Astrocyte (in vitro differentiated cells and primary cell): ENCODE data around the gene RTN3. TPM values are rescaled to one million over a fixed set of nuclear protein-coding genes. Genes with fewer than 3 reads are reported as not detected.

Experiments
- DNase-seq: peaks from one replicate; pipeline ENCODE4 v3.0.0-alpha.2; 2010; ENCODE audit warnings: low read depth
- FAIRE-seq: peaks from 2 replicates; lab custom pipeline; 2011; peaks lifted over from hg19 to GRCh38; lab: Jason Lieb, UNC
- H2AFZ ChIP-seq: 2 replicates; pipeline ENCODE4 v1.6.0; 2012; ENCODE audit warnings: low read depth, low read length, inconsistent platforms
- H3K27ac ChIP-seq: 2 replicates; pipeline ENCODE4 v1.5.1; 2011; ENCODE audit warnings: low read depth, low read length, inconsistent platforms
- H3K27me3 ChIP-seq: 2 replicates; pipeline ENCODE4 v1.6.0; 2011; ENCODE audit warnings: low read length, inconsistent platforms; ENCODE audit not compliant: insufficient read depth
- H3K36me3 ChIP-seq: 2 replicates; pipeline ENCODE4 v1.5.1; 2011; ENCODE audit warnings: low read length, inconsistent platforms; ENCODE audit not compliant: insufficient read depth
- H3K4me1 ChIP-seq: 2 replicates; pipeline ENCODE4 v1.5.1; 2011; ENCODE audit warnings: low read length, inconsistent platforms; ENCODE audit not compliant: insufficient read depth
- H3K4me2 ChIP-seq: 2 replicates; pipeline ENCODE4 v1.6.0; 2012; ENCODE audit warnings: low read length, inconsistent platforms
- H3K4me3 ChIP-seq: 2 replicates; pipeline ENCODE4 v1.5.1; 2011; ENCODE audit warnings: low read depth, mild to moderate bottlenecking, low read length, inconsistent platforms; ENCODE audit not compliant: insufficient read depth
- H3K79me2 ChIP-seq: 2 replicates; pipeline ENCODE4 v1.6.0; 2012; ENCODE audit warnings: mild to moderate bottlenecking, low read length, inconsistent platforms; ENCODE audit not compliant: insufficient read depth
- H3K9ac ChIP-seq: 2 replicates; pipeline ENCODE4 v1.6.0; 2012; ENCODE audit warnings: mild to moderate bottlenecking, low read length, inconsistent platforms
- H3K9me3 ChIP-seq: 2 replicates; pipeline ENCODE4 v1.5.1; 2012; ENCODE audit warnings: low read depth, mild to moderate bottlenecking, low read length, inconsistent platforms; ENCODE audit not compliant: insufficient read depth
- H4K20me1 ChIP-seq: 2 replicates; pipeline ENCODE4 v1.6.0; 2012; ENCODE audit warnings: low read length, inconsistent platforms; ENCODE audit not compliant: insufficient read depth
- H3K27ac Mint-ChIP-seq: one replicate; pipeline ENCODE4 v1.8.0; 2021; ENCODE audit warnings: mild to moderate bottlenecking, mixed read lengths; ENCODE audit not compliant: unreplicated experiment
- H3K27me3 Mint-ChIP-seq: one replicate; pipeline ENCODE4 v1.8.0; 2021; ENCODE audit warnings: low read depth, mixed read lengths; ENCODE audit not compliant: unreplicated experiment
- H3K36me3 Mint-ChIP-seq: one replicate; pipeline ENCODE4 v1.8.0; 2021; ENCODE audit warnings: low read depth, mixed read lengths; ENCODE audit not compliant: unreplicated experiment
- H3K4me1 Mint-ChIP-seq: one replicate; pipeline ENCODE4 v1.8.0; 2021; ENCODE audit warnings: low read depth, mixed read lengths; ENCODE audit not compliant: unreplicated experiment
- H3K4me3 Mint-ChIP-seq: one replicate; pipeline ENCODE4 v1.8.0; 2021; ENCODE audit warnings: mild to moderate bottlenecking, moderate library complexity, mixed read lengths; ENCODE audit not compliant: unreplicated experiment
- H3K9me3 Mint-ChIP-seq: one replicate; pipeline ENCODE4 v1.8.0; 2021; ENCODE audit warnings: mild to moderate bottlenecking, mixed read lengths; ENCODE audit not compliant: unreplicated experiment
- EZH2 ChIP-seq: IDR thresholded peaks from 2 replicates; pipeline ENCODE4 v1.6.1; 2012; ENCODE audit warnings: mild to moderate bottlenecking, low read length, inconsistent platforms; ENCODE audit not compliant: insufficient read depth
- total RNA-seq: library from RNA; stranded (reverse); gene quantifications from 2 replicates; pipeline ENCODE4 v1.2.1, GENCODE V29; 2021
- TF ChIP-seq, protein P1 (sequence below): IDR thresholded peaks from 2 replicates; pipeline ENCODE4 v1.5.1; 2011; ENCODE audit warnings: low read depth, mild to moderate bottlenecking, inconsistent platforms, low read length, moderate library complexity; ENCODE audit not compliant: insufficient read depth

RTN3 gene
- total RNA-seq, 1 donor from 2014 or later = 99.5 TPM

DNA sequence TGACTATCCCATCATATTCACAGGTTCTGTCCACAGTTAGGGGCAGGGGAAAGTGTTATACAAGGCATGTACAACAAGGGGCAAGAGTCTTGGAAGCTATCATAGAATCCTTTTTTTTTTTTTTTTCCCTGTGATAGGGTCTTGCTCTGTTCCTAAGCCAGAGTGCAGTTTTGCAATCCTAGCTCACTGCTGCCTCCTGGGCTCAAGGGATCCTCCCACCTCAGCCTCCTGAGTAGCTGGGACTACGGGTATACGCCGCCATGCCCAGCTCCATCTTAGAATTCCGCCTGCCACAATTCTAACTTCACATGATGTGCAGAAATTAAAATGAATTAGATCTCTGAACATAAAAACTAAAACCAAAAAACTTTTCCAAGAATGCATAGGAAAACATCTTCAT, 55.6 kb downstream of the RTN3 start:
- TF ChIP-seq, protein P1, sequence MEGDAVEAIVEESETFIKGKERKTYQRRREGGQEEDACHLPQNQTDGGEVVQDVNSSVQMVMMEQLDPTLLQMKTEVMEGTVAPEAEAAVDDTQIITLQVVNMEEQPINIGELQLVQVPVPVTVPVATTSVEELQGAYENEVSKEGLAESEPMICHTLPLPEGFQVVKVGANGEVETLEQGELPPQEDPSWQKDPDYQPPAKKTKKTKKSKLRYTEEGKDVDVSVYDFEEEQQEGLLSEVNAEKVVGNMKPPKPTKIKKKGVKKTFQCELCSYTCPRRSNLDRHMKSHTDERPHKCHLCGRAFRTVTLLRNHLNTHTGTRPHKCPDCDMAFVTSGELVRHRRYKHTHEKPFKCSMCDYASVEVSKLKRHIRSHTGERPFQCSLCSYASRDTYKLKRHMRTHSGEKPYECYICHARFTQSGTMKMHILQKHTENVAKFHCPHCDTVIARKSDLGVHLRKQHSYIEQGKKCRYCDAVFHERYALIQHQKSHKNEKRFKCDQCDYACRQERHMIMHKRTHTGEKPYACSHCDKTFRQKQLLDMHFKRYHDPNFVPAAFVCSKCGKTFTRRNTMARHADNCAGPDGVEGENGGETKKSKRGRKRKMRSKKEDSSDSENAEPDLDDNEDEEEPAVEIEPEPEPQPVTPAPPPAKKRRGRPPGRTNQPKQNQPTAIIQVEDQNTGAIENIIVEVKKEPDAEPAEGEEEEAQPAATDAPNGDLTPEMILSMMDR = no peak
- no peak for TF ChIP-seq EZH2
- Histone ChIP-seq H3K27me3 (no peaks in the 10 kb centered on the region), H3K79me2 (peaks cover 5% of the 10 kb centered on the region), H3K4me3 (no peak overlapping the region), H3K4me1 (no peaks in the 10 kb centered on the region), H3K9ac (no peak overlapping the region), H3K9me3 (no peaks in the 10 kb centered on the region), H4K20me1 (peaks cover 17% of the 10 kb centered on the region), H3K36me3 (no peaks in the 10 kb centered on the region), H2AFZ (no peak overlapping the region), H3K4me2 (no peak overlapping the region), H3K27ac (no peak overlapping the region)
- no peaks in the 10 kb centered on the region for H3K36me3 Mint-ChIP-seq
- FAIRE-seq (no peak), DNase-seq (no peak)
- H3K4me1 Mint-ChIP-seq = peaks cover 8% of the 10 kb centered on the region
- no peak overlapping the region for H3K27ac Mint-ChIP-seq
- no peak overlapping the region for H3K4me3 Mint-ChIP-seq
- H3K27me3 Mint-ChIP-seq = no peaks in the 10 kb centered on the region
- H3K9me3 Mint-ChIP-seq = no peaks in the 10 kb centered on the region

DNA sequence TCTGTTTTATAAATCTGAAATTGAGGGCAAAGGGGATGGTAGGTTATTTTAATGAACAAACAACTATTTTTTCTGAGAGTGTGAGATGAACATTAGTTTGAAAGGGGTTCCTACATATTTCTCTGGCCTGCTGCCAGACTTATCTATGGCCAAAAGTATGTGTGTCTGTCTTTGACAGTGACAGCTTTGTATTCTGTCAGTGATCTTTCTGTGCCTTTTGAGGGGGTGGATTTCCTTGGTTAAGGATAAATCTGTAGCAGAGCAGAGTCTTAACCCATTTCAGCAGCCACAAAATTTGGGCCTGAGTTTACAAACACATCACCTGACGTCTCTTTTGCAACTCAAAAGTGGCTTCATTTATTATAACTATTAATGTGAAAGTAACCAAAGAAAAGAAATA, 56.4 kb downstream of the RTN3 start:
- H3K4me1 Mint-ChIP-seq = peaks cover 8% of the 10 kb centered on the region
- H3K4me3 ChIP-seq = no peak overlapping the region
- DNase-seq (no peak), FAIRE-seq (no peak)
- H3K27me3 Mint-ChIP-seq = no peaks in the 10 kb centered on the region
- no peaks in the 10 kb centered on the region for H3K4me1 ChIP-seq
- no peaks in the 10 kb centered on the region for H3K9me3 ChIP-seq
- H4K20me1 ChIP-seq = peaks cover 17% of the 10 kb centered on the region
- H3K27me3 ChIP-seq = no peaks in the 10 kb centered on the region
- TF ChIP-seq, protein P1 = no peak
- TF ChIP-seq EZH2 = no peak
- H3K9ac ChIP-seq = no peak overlapping the region
- H3K36me3 ChIP-seq = no peaks in the 10 kb centered on the region
- no peaks in the 10 kb centered on the region for H3K9me3 Mint-ChIP-seq
- no peak overlapping the region for H2AFZ ChIP-seq
- peaks cover 5% of the 10 kb centered on the region for H3K79me2 ChIP-seq
- H3K4me3 Mint-ChIP-seq = no peak overlapping the region
- no peak overlapping the region for H3K27ac ChIP-seq
- no peak overlapping the region for H3K4me2 ChIP-seq
- no peaks in the 10 kb centered on the region for H3K36me3 Mint-ChIP-seq
- no peak overlapping the region for H3K27ac Mint-ChIP-seq

DNA sequence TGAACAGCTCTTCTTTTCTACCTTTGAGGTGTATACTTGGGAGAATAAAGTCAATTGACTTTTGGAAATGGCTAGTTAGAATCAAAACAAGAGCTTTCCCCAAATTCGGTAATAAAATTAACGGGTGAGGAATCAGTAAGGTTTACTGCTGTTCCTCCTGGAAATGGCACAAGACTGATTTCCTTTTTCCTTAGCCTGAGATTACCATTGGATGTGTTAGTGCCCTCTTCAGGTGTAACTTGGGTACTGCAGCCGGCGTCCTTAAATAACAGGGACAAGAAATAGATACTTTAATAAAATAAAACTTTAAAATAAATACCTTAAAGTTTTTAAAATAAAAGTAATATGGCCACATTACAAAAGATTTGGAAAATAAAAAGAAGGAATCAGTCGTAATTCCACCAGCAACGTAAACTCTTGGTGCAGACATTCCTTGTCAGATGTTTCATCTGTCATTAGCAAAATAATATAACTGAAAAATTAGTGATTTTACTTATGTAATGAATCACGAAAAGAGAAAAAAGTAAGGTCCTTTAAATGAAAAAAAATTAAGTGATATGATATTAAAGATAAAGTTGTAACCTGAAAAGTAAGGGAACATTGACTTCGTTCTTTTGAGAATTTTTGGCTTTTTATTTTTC, 57.5 kb downstream of the RTN3 start:
- H3K4me3 ChIP-seq = no peak overlapping the region
- no peaks in the 10 kb centered on the region for H3K9me3 ChIP-seq
- H3K4me1 ChIP-seq = no peaks in the 10 kb centered on the region
- no peak overlapping the region for H3K27ac ChIP-seq
- no peaks in the 10 kb centered on the region for H3K27me3 Mint-ChIP-seq
- no peak overlapping the region for H3K9ac ChIP-seq
- H2AFZ ChIP-seq = no peak overlapping the region
- peaks cover 8% of the 10 kb centered on the region for H3K4me1 Mint-ChIP-seq
- DNase-seq = peak; percentile 52
- no peaks in the 10 kb centered on the region for H3K36me3 ChIP-seq
- H3K36me3 Mint-ChIP-seq = no peaks in the 10 kb centered on the region
- no peak for TF ChIP-seq EZH2
- TF ChIP-seq, protein P1 = peak; percentile 96
- no peak for FAIRE-seq
- H3K4me2 ChIP-seq = peak overlapping the region; percentile 23
- peaks cover 17% of the 10 kb centered on the region for H4K20me1 ChIP-seq
- peaks cover 5% of the 10 kb centered on the region for H3K79me2 ChIP-seq
- H3K4me3 Mint-ChIP-seq = no peak overlapping the region
- no peak overlapping the region for H3K27ac Mint-ChIP-seq
- no peaks in the 10 kb centered on the region for H3K27me3 ChIP-seq
- H3K9me3 Mint-ChIP-seq = no peaks in the 10 kb centered on the region
